Inflammatory macrophage treated with lipopolysaccharide for 4 hours (primary cell): ENCODE results near the gene VSNL1.
A peak's percentile ranks its signal among the peaks of the same experiment; 100 is the strongest.

ENCODE experiments used
- DNase-seq: peaks from one replicate; pipeline ENCODE4 v3.0.0-alpha.2; 2020

VSNL1 gene

DNA sequence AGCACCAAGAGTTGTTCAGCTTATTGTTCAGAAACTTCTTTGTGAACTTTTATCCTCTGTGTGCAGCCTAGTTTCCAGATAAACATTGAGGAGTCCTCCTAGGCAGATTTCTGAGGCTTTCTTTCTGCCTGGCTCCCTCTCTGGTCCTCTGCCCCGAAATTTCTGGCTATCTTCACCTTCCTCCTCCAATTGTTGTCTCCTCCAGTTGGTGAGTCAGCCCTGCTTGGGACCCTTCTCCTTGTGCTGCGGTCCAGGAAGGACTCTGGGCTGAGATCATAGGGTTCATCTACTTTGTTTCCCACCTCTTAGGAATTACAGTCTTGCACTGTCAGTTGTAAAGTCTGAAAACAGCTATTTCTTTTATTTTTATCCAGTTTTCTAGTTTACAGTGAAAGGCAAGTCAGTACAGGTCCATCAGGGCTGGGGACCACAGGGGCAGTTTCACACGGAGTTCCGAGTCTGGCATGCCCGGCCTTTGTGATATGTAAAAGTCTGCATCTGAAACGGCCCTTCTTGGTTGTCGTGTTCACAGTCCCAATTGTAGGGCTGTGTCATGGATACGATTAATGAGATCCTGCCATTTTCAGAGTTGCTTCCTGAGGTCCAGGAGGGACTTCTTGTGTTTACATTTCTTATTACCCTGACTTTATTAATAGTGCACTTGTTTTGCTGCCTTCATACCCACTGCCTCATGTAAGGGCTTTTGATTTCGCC lies 112.3 kb downstream of the VSNL1 start:
- no peak for DNase-seq

DNA sequence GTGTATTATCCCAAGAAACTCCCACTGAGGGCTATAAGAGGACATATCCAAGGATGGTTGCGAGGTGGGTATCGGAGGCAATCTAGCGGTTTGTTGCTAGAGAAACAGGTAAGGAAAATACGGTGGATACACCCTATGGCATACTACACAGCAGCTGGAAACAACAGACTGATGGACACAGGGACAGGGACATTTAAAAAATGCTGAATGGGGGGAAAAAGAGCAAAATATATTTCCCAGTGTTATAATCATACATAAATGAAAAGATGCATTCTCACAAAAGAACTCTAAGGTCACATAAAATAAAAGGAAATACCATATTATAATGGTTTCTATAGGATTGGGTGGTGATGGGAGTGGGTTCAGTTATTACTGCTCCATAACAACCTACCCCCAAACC lies 117.3 kb downstream of the VSNL1 start:
- no peak for DNase-seq

DNA sequence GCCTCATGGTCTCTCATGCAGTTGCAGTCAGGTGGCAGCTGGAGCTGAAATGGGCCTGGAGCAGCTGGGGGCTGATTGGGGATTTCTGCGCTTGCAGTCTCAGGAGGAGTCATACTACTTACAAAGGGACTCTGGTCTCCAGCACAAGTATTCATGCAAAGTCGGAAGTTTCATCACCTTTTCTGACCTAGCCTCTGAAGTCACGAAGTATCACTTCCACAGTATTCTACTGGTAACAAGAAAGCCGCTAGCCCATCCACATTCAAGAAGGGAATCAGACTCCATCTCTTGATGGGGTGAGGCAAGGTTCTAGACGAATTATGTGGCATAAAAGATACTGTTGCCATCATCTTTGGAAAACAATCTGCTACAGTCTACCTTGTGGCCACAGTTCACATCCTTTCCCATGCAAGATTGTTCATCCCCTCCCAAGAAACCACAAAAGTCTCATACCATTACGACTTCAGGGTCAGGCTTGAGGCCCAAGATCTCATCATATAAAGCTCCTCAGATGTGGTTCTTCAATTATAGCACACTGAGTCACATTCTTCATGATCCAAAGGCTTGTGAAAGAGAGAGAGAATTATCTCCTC lies 117.9 kb downstream of the VSNL1 start:
- peak; percentile 78 for DNase-seq

DNA sequence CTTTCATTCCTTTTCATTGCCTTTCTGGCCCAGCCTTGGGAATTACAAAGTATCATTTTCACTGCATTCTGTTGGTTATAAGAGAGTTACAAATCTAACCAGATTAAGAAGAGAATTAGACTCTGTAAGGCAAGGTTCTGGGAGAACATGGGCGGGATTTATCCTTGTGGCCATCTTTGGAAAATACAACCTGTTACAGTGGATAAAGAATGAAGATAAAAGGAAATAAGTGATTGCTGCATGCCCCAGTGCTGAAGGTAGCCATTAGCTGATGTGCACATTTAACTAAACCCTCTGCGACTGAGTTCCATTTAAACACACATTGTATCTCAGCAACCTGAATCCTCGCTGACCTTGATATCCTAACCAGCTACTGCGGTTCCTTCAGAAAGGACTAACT lies 119.7 kb downstream of the VSNL1 start:
- DNase-seq, result no peak

DNA sequence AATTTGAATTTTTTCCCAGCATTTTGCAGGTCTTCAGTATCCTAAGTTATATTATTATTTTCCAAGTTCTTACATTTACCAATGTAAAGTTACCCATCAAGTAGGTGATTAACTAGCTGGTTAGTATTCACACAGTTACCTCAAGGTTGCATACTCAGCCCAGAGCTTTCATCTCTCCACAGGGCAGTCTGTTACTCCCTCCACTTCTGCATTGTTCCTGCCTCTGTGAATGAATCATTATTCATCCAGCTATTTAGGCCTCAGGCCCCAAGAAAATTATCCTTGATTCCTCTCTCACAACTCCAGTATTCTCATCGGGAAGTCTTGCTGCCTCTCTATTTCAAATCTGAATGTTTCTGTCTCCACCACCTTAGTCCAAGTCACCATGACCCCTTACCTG lies 121.0 kb downstream of the VSNL1 start:
- DNase-seq, result no peak

DNA sequence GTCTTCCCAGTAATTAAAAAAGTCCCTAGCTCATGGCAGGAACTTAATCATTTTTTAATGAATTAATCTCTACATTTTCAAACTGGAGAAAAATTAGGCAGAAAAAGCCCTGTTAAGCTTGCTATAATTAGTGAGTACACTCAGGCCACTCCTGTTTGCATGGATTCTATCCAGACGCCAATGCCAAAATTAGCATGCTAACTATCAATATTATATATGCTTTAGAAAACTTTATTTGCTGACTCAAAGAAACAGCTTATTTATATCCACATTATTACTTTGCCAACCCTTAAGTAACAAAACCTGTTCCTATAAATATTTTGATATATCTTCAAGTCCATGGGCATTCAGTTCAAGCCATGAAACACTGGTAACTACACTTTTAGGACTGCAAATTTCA lies 122.2 kb downstream of the VSNL1 start:
- no peak for DNase-seq

DNA sequence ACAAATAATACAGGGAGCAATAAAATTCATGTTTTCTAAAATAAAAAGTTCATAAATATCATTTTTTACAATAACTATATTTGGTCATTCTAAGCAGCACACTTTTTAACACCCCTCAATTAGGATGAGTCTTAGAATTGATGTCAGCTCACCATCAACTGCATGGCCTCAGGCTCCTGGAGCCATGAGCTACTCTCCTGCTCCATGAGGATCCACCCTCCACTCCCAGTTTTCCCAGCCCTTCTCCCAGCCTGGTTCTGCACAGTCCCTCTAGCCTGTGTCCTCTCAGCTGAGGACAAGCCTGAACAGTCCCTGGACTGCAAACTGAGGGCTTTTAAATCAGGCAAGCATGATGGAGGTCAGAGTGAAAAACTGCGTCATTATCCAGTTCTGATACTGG lies 124.0 kb downstream of the VSNL1 start:
- DNase-seq, result no peak

DNA sequence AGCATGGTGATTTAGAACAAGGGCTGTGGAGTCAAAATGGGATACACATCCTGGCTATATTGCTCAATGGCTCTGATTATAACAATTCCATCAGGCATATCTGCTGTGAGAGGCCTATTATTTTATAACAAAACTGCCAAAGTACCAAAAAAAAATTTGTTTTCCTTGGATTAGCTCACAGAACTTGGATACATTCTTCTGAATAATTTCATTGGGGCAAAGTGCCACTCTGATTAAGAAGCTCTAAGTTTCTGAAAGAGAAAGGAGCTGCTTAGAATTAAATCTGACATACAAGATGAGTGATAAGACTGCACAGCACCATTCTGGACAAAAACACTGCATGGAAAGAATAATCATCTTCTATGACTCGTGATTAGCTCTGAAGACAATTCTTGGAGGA lies 127.4 kb downstream of the VSNL1 start:
- DNase-seq, result no peak

DNA sequence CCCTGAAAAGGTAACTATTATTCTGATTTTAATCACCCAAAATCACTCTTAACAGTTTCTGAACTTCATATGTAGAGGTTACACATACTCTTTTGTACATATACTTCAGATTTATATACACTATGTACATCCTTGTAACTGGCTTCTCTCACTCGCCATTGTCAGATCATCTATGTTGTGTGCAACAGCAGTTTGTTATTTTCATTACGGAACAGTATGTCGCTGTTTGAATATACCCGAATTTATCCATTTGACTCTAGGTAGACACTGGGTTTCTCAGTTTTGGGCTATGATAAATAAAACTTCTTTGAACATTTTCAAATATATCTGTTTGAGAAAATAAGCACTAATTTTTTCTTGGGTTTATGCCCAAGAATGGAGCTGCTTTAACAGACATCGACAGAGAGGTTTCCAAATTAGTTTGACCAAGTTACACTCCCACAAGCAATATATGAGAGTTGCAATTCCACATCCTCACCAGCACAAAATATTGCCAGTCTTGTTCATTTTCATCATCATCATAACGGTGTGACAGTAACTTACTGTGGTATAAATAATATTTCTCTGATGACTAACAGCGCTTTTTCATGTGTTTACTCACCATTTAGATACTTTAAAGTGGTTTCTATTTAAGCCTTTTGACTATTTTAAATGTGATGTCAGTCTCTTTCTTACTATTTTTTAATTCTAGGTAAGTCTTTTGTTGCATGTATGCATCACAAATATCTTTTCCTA lies 132.3 kb downstream of the VSNL1 start:
- DNase-seq, result no peak

DNA sequence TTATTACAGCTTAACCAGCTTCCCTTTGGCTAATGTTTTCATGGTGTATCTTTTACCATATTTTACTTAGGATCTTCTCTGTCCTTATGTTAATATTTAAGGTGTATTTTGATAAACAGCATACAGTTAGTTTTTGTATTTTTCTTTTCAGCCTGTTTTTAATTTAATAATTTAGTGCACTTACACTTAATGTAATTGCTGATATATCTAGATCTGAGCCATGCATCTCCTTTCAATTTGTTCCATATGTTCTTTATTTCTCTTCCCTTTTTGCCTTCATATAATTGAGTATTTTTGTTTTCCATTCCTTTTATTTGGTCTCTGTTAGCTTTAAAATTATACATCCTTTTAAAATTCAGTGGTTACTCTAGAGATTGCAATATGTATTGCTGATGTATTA lies 134.3 kb downstream of the VSNL1 start:
- no peak for DNase-seq

DNA sequence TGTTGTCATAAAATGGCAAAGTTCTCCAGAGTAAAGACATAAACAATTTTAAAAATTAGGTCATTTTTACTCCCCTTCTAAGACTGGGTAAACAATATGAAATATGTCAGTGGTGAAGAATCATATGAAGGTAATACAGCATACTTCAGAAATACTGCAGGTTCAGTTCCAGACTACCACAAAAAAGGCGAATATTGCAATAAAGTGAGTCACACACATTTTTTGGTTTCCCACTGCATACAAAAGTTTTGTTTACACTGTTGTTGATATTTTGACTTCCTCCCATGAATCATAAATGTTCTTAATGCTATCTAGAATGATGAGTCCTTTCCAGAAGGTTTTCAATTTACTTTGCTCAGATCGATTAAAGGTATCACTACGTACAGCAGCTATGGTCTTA lies 139.6 kb downstream of the VSNL1 start:
- no peak for DNase-seq

DNA sequence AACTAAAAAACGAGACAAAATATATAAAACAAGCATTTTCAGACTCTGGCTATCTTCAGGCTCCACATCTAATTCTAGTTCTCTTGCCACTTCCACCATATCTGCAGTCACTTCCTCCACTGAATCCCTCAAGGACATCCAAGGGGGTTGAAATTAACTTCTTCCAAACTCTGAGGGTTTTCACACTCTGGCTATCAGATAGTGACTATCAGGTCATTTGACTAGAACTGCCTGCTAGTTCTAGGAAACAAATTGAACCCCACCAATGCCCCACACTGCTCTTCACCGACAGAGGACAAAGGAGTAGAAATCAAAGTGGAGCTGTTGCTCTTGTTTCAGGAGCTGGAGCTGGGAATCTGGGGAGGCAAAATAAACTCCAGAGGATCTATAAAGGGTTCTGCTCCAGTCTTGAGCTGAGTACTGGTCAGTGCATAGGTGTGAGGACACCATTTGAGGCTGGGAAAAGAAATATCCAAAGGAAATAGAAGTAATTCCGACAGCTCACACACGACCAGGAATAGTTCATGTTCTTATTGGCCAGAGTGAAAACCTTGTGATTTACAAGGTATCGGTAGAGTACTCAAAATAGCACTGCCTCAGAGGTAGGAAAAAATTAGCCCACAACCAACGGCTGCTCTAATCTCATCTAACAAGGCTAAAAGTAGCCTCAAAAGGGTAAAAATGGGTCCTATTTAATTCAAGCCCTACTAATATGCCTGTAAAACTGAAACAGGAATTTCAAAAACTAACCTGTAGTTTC lies 141.8 kb downstream of the VSNL1 start:
- no peak for DNase-seq

DNA sequence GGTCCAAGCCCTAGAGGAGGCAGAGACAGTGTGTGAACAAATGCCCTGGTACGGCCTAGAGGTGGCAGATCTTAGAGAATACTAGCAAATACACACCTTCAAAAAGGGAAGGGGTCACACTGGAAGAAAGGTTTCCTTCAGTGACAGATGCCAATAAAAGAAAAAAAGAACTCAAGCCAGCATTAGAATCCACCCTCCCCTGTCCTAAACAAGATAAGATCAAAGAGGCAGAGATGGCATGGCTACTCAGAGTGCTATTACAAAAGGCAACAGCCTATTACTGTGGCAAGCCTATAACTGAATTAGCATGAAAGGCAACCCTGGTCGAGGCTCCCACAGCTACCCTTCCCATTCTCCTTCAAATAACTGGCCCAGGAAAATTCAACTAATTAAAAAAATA lies 143.5 kb downstream of the VSNL1 start:
- DNase-seq, result no peak

DNA sequence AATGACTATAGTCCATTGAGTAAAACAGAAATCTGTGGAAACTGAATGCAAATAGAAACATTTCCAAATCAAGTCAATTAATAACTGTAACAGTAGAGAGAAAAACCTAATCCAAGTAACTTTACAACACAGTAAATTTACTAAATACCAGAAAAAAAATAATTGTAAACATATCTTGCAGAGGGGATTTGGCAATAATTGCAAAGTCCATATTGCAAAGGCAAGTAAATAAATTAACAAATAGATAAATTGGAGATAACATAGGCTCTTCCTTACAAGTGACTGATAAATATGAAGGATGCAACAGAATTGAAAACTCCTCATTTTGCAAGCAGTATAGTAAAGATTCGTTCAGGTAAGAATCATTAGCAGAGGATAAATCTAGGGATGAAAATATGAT lies 148.1 kb downstream of the VSNL1 start:
- DNase-seq, result no peak

DNA sequence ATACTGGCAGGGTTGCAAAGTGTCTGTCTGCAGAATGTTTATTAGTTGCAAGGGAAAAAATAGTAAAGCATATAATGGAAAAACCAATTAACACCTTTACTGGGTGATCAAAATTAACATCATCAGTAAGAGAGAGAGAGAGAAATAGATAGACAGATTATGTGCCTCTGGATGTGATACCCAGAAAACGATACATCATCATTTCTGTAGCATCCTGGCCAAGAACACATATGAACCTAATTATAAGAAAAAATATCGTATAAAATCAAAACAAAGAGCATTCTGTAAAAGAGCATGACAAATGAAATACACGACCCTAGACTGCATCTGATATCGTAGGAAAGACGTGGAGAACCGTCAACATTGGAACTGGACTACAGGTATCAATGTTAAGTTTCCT lies 148.5 kb downstream of the VSNL1 start:
- no peak for DNase-seq

DNA sequence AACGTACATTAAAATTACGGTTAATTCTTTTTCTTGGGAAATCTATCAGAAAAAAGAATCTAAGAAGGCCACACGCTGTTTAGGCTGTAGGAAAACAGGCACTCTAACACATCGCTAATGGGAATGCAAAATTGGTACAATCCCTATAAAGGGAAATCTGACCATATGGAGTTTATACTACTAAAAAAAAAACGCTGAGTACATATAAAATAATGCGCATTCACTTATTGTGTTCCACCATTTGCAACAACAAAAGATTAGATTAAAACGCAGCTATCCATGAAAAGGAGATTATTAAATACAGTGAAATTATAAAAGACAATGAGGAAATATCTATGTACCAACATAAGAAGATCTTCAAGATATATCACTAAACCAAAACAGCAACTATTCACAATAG lies 150.3 kb downstream of the VSNL1 start:
- DNase-seq, result no peak
